Esophagus muscularis mucosa (tissue), 4 donors: ENCODE measurements around the gene CTSD.
A peak's percentile ranks its signal among the peaks of the same experiment; 100 is the strongest.

ENCODE experiments used
- CTCF ChIP-seq, 3 experiments: fragments of 200-600 bp in 2 of 3; fragments of 450-650 bp in 1 of 3; sonication (generic) in 2 of 3; IDR thresholded peaks; one replicate each; pipeline ENCODE4 v1.5.1; 2017 to 2019; ENCODE audit warnings: antibody characterized with exemption in 3 of 3, mild to moderate bottlenecking in 2 of 3, moderate library complexity in 1 of 3
- EP300 ChIP-seq: sonication (generic); formaldehyde crosslinking; IDR thresholded peaks from one replicate; pipeline ENCODE4 v1.6.1; 2017; ENCODE audit warnings: antibody characterized with exemption
- POLR2A ChIP-seq: fragments of 450-650 bp; IDR thresholded peaks from one replicate; pipeline ENCODE4 v1.6.1; 2017; ENCODE audit warnings: antibody characterized with exemption, moderate library complexity, mild to moderate bottlenecking, low read depth
- POLR2AphosphoS5 ChIP-seq, 2 donors: sonication (generic); formaldehyde crosslinking; IDR thresholded peaks; one replicate each; pipeline ENCODE4 v1.6.1; 2017; ENCODE audit warnings: antibody characterized with exemption in 2 of 2

GRCh38 chr11:1762537-1763302, 1.0 kb downstream of the CTSD start:
- TF ChIP-seq CTCF (IDR thresholded peaks at IDR 0.05) (no peak), EP300 (no peak), POLR2A (peak; percentile 53), POLR2AphosphoS5 (IDR thresholded peaks at IDR 0.05) (peak; percentile 23 to 54)
